H9 (cell line): ENCODE data around the gene DIAPH3. TPM values are rescaled to one million over a fixed set of nuclear protein-coding genes. Genes with fewer than 3 reads are reported as not detected.

Experiments
- DNase-seq: peaks from one replicate; pipeline ENCODE4 v3.0.0-alpha.2; 2017
- H2AFZ ChIP-seq: one replicate; pipeline ENCODE4 v1.6.1; 2013; ENCODE audit warnings: mild to moderate bottlenecking, low read length, control low read depth, moderate library complexity
- H2AK5ac ChIP-seq: 2 replicates; pipeline ENCODE4 v1.6.1; 2013; ENCODE audit warnings: low read length, control low read depth, mixed read lengths; ENCODE audit not compliant: insufficient read length
- H2BK120ac ChIP-seq: one replicate; pipeline ENCODE4 v1.6.1; 2013; ENCODE audit warnings: low read depth, mild to moderate bottlenecking, low read length, control low read depth, inconsistent platforms; ENCODE audit not compliant: poor library complexity, severe bottlenecking
- H2BK12ac ChIP-seq: 2 replicates; pipeline ENCODE4 v1.6.1; 2013; ENCODE audit warnings: low read length, control low read depth, mixed read lengths, low read depth; ENCODE audit not compliant: insufficient read length
- H2BK15ac ChIP-seq: 2 replicates; pipeline ENCODE4 v1.6.1; 2013; ENCODE audit warnings: low read depth, low read length, control low read depth
- H2BK20ac ChIP-seq: one replicate; pipeline ENCODE4 v1.6.1; 2013; ENCODE audit warnings: low read depth, mild to moderate bottlenecking, low read length, control low read depth, inconsistent platforms; ENCODE audit not compliant: poor library complexity, severe bottlenecking
- H2BK5ac ChIP-seq: 2 replicates; pipeline ENCODE4 v1.6.1; 2013; ENCODE audit warnings: low read length, control low read depth, mixed read lengths; ENCODE audit not compliant: insufficient read length
- H3K14ac ChIP-seq: 2 replicates; pipeline ENCODE4 v1.6.1; 2013; ENCODE audit warnings: low read length, control low read depth; ENCODE audit not compliant: insufficient read depth
- H3K18ac ChIP-seq: 2 replicates; pipeline ENCODE4 v1.6.1; 2013; ENCODE audit warnings: low read depth, mild to moderate bottlenecking, mixed read lengths, low read length, control low read depth; ENCODE audit not compliant: insufficient read length
- H3K23ac ChIP-seq: 2 replicates; pipeline ENCODE4 v1.6.1; 2013; ENCODE audit warnings: low read length, control low read depth, mixed read lengths, low read depth; ENCODE audit not compliant: insufficient read length
- H3K23me2 ChIP-seq: 2 replicates; pipeline ENCODE4 v1.6.1; 2013; ENCODE audit warnings: low read depth, mild to moderate bottlenecking, mixed read lengths, low read length, control low read depth; ENCODE audit not compliant: insufficient read length, poor library complexity, severe bottlenecking
- H3K27ac ChIP-seq: 2 replicates; pipeline ENCODE4 v1.5.1; 2013; ENCODE audit warnings: low read length, control low read depth, mixed read lengths, low read depth; ENCODE audit not compliant: insufficient read length
- H3K27me3 ChIP-seq: 2 replicates; pipeline ENCODE4 v1.6.1; 2013; ENCODE audit warnings: low read length, control low read depth, inconsistent platforms; ENCODE audit not compliant: insufficient read depth
- H3K4ac ChIP-seq: 2 replicates; pipeline ENCODE4 v1.6.1; 2013; ENCODE audit warnings: low read depth, mild to moderate bottlenecking, control low read depth, inconsistent platforms, low read length, moderate library complexity
- H3K4me1 ChIP-seq: 2 replicates; pipeline ENCODE4 v1.6.1; 2013; ENCODE audit warnings: low read length, control low read depth, inconsistent platforms; ENCODE audit not compliant: insufficient read depth
- H3K4me2 ChIP-seq: 2 replicates; pipeline ENCODE4 v1.6.1; 2013; ENCODE audit warnings: low read length, control low read depth, mixed read lengths; ENCODE audit not compliant: insufficient read length, insufficient read depth
- H3K56ac ChIP-seq: 2 replicates; pipeline ENCODE4 v1.6.1; 2013; ENCODE audit warnings: low read depth, mild to moderate bottlenecking, mixed read lengths, low read length, control low read depth; ENCODE audit not compliant: insufficient read length
- H3K79me1 ChIP-seq: 2 replicates; pipeline ENCODE4 v1.6.1; 2013; ENCODE audit warnings: low read depth, mild to moderate bottlenecking, moderate library complexity, low read length, control low read depth, inconsistent platforms; ENCODE audit not compliant: insufficient read depth, poor library complexity, severe bottlenecking
- H3K79me2 ChIP-seq: 2 replicates; pipeline ENCODE4 v1.6.1; 2013; ENCODE audit warnings: low read length, control low read depth, inconsistent platforms; ENCODE audit not compliant: insufficient read depth
- H3K9ac ChIP-seq: 2 replicates; pipeline ENCODE4 v1.6.1; 2013; ENCODE audit warnings: low read length, control low read depth, mixed read lengths; ENCODE audit not compliant: insufficient read length; ENCODE audit errors: extremely low read depth
- H3K9me3 ChIP-seq: one replicate; pipeline ENCODE4 v1.6.1; 2013; ENCODE audit warnings: low read depth, low read length, inconsistent platforms; ENCODE audit not compliant: control insufficient read depth
- H3T11ph ChIP-seq: one replicate; pipeline ENCODE4 v1.6.1; 2013; ENCODE audit warnings: mild to moderate bottlenecking, low read length, control low read depth, inconsistent platforms
- H4K20me1 ChIP-seq: one replicate; pipeline ENCODE4 v1.6.1; 2013; ENCODE audit not compliant: control insufficient read depth, insufficient read length, insufficient read depth
- H4K5ac ChIP-seq: 2 replicates; pipeline ENCODE4 v1.6.1; 2013; ENCODE audit warnings: low read depth, mild to moderate bottlenecking, mixed read lengths, low read length, control low read depth; ENCODE audit not compliant: insufficient read length
- H4K8ac ChIP-seq: replicated peaks from 2 replicates; pipeline ENCODE4 v1.6.1; 2013; ENCODE audit warnings: low read length, control low read depth, mixed read lengths, low read depth; ENCODE audit not compliant: insufficient read length
- H4K91ac ChIP-seq: 2 replicates; pipeline ENCODE4 v1.6.1; 2013; ENCODE audit warnings: low read depth, mild to moderate bottlenecking, moderate library complexity, mixed read lengths, low read length, control low read depth; ENCODE audit not compliant: insufficient read length
- H3K27ac Mint-ChIP-seq, 3 experiments: 2 replicates in 2 of 3; 3 replicates in 1 of 3; pipeline ENCODE4 v1.8.0; 2020 to 2021; ENCODE audit warnings: mixed read lengths in 3 of 3, mild to moderate bottlenecking in 1 of 3, moderate library complexity in 1 of 3
- H3K27me3 Mint-ChIP-seq: 2 replicates; pipeline ENCODE4 v1.8.0; 2021; ENCODE audit warnings: low read depth, mild to moderate bottlenecking, moderate library complexity, mixed read lengths
- H3K36me3 Mint-ChIP-seq, 3 experiments: 2 replicates in 2 of 3; 3 replicates in 1 of 3; pipeline ENCODE4 v1.8.0; 2020 to 2021; ENCODE audit warnings: low read depth in 3 of 3, mixed read lengths in 3 of 3; ENCODE audit not compliant: insufficient read depth in 1 of 3
- H3K4me1 Mint-ChIP-seq, 2 experiments: 2 replicates each; pipeline ENCODE4 v1.8.0; 2020; ENCODE audit warnings: mixed read lengths in 2 of 2
- H3K4me3 Mint-ChIP-seq, 2 experiments: 2 replicates in 1 of 2; 3 replicates in 1 of 2; pipeline ENCODE4 v1.8.0; 2020 to 2021; ENCODE audit warnings: mild to moderate bottlenecking in 2 of 2, mixed read lengths in 2 of 2, moderate library complexity in 1 of 2
- H3K9me3 Mint-ChIP-seq, 2 experiments: 2 replicates in 1 of 2; 3 replicates in 1 of 2; pipeline ENCODE4 v1.8.0; 2020; ENCODE audit warnings: mild to moderate bottlenecking in 2 of 2, mixed read lengths in 2 of 2, moderate library complexity in 1 of 2
- WGBS: extraction: QIAGEN DNeasy Blood & Tissue Kit; methylation state at CpG from one replicate; pipeline ENCODE4 v1.1.7; 2013; ENCODE audit warnings: missing lambda C conversion rate, low lambda C conversion rate, mixed read lengths; ENCODE audit not compliant: insufficient read length; ENCODE audit errors: extremely low coverage; 5-methylcytosine and 5-hydroxymethylcytosine counted together
- total RNA-seq: library from RNA; stranded (reverse); gene quantifications from 2 replicates; pipeline ENCODE4 v1.2.1, GENCODE V29; 2021
- TF ChIP-seq, protein P1 (sequence below): fragments of 200-600 bp; sonication (generic); conservative IDR thresholded peaks from 3 replicates; pipeline ENCODE4 v1.8.0; 2021; ENCODE audit warnings: antibody characterized with exemption, mild to moderate bottlenecking

DIAPH3 gene
- total RNA-seq, 1 experiment from 2014 or later: 23.1 TPM

DNA sequence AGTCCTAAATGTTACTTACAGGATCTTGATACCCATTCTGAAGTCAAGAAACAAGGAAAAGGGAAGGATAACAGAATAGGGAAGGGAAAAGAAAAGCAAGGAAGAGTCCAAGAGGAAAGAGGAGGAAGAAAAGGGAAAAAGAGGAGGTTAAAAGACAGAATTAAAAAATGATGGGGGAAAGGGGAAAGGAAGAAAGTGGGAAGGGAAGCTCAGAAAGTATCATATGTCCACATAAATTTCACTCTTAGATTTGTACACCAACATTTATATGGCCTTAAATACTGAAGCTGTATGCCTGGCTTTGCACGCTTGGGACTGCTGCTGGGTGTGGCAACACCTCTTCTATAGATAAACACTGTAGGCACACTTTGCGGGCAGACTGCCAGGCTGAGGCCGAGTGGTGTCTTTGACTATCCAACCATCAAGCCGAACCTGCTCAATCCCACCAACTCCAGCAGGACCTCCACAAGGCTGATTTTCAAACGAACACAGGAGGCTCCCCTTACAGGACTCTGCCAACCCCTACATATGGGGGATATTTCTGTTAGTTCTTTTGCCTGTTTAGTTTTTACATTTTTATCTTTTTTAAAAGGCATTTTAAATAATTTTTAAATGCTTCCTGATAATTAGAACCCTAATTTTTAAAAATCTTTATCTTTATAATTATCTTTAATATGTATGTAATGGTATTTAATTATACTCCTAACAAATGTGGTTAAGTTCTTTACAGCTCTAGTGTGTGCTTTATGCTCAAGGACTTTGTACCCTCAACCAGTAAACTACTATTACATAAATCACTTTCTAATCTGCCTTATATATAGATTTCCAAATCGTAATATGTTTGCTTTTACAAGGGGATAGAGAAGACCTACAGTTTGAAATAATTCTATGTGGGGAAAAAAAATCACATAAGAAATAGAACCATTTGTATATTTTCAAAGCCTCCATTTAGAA is 154.2 kb downstream of the DIAPH3 start:
- no peaks in the 10 kb centered on the region for H3K23me2 ChIP-seq
- H3K4ac ChIP-seq: no peak overlapping the region
- H3K79me1 ChIP-seq: no peaks in the 10 kb centered on the region
- no peak overlapping the region for H3K27ac ChIP-seq
- H4K5ac ChIP-seq: no peak overlapping the region
- H4K91ac ChIP-seq: no peak overlapping the region
- WGBS: no CpG with 5 or more reads among the region's 6 CpGs
- no peaks in the 10 kb centered on the region for H3K27me3 ChIP-seq
- no peaks in the 10 kb centered on the region for H4K20me1 ChIP-seq
- no peak overlapping the region for H3K23ac ChIP-seq
- Mint-ChIP-seq H3K9me3 (no peaks in the 10 kb centered on the region), H3K4me3 (no peak overlapping the region), H3K36me3 (peaks cover 0 to 5% (median 0%) of the 10 kb centered on the region in 3 experiments; a peak in 3 of 7 replicates), H3K27ac (no peak overlapping the region), H3K27me3 (no peaks in the 10 kb centered on the region), H3K4me1 (peaks cover 4 to 6% of the 10 kb centered on the region in 2 experiments)
- H3K9me3 ChIP-seq: no peaks in the 10 kb centered on the region
- no peak overlapping the region for H2BK15ac ChIP-seq
- no peak overlapping the region for H2AK5ac ChIP-seq
- H2AFZ ChIP-seq: no peak overlapping the region
- no peak for DNase-seq
- no peak overlapping the region for H2BK5ac ChIP-seq
- H4K8ac ChIP-seq: no peak overlapping the region
- H2BK120ac ChIP-seq: no peak overlapping the region
- no peak overlapping the region for H3K18ac ChIP-seq
- no peaks in the 10 kb centered on the region for H3K4me1 ChIP-seq
- no peak overlapping the region for H3K4me2 ChIP-seq
- H3K14ac ChIP-seq: no peak overlapping the region
- TF ChIP-seq, protein P1, sequence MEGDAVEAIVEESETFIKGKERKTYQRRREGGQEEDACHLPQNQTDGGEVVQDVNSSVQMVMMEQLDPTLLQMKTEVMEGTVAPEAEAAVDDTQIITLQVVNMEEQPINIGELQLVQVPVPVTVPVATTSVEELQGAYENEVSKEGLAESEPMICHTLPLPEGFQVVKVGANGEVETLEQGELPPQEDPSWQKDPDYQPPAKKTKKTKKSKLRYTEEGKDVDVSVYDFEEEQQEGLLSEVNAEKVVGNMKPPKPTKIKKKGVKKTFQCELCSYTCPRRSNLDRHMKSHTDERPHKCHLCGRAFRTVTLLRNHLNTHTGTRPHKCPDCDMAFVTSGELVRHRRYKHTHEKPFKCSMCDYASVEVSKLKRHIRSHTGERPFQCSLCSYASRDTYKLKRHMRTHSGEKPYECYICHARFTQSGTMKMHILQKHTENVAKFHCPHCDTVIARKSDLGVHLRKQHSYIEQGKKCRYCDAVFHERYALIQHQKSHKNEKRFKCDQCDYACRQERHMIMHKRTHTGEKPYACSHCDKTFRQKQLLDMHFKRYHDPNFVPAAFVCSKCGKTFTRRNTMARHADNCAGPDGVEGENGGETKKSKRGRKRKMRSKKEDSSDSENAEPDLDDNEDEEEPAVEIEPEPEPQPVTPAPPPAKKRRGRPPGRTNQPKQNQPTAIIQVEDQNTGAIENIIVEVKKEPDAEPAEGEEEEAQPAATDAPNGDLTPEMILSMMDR: no peak
- no peak overlapping the region for H3K9ac ChIP-seq
- no peak overlapping the region for H2BK20ac ChIP-seq
- no peak overlapping the region for H2BK12ac ChIP-seq
- H3K56ac ChIP-seq: no peak overlapping the region
- H3T11ph ChIP-seq: no peak overlapping the region
- H3K79me2 ChIP-seq: no peaks in the 10 kb centered on the region
